ENCODE results near the gene RXYLT1. TPM values are rescaled to one million over a fixed set of nuclear protein-coding genes. Genes with fewer than 3 reads are reported as not detected.

The RXYLT1 gene
- total RNA-seq, 3 donors from 2014 or later, result 16.0 to 20.2 (median 19.0) TPM

DNA sequence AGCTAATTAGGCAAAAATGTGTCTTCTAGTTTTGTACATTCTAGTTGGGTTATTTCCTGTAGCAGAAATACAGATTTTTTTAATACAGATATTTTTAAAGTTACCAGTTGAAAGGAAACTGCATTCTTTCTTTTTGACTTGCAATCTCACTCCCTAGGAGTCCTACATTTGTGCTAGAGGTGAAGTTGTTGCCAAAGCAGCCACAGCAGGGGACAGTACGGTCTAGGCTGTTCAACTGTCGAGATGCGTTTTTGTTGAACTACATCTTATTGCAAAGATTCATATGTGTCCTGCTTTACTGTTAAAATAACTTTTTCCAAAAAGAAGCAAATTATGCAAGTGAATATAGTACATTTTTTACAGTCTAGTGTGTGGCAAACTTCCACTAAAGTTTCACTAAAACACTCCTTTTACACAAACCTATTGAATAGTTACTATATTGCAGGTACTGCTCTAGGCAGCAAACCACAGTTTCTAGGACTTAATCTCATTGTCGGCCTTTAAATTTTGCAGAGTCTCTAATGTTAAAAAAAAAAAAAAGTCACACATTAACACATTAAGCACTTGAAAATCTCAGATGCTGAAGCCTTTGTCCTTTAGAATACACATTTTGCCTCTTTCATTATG is 34.5 kb downstream of the RXYLT1 start:
- TF ChIP-seq POLR2AphosphoS5 (IDR thresholded peaks at IDR 0.05) (no peak), POLR2A (IDR thresholded peaks at IDR 0.05) (no peak)
- TF ChIP-seq, protein P1, sequence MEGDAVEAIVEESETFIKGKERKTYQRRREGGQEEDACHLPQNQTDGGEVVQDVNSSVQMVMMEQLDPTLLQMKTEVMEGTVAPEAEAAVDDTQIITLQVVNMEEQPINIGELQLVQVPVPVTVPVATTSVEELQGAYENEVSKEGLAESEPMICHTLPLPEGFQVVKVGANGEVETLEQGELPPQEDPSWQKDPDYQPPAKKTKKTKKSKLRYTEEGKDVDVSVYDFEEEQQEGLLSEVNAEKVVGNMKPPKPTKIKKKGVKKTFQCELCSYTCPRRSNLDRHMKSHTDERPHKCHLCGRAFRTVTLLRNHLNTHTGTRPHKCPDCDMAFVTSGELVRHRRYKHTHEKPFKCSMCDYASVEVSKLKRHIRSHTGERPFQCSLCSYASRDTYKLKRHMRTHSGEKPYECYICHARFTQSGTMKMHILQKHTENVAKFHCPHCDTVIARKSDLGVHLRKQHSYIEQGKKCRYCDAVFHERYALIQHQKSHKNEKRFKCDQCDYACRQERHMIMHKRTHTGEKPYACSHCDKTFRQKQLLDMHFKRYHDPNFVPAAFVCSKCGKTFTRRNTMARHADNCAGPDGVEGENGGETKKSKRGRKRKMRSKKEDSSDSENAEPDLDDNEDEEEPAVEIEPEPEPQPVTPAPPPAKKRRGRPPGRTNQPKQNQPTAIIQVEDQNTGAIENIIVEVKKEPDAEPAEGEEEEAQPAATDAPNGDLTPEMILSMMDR (IDR thresholded peaks at IDR 0.05), result no peak
- intact Hi-C loops (cut with DNase I; ENCODE audit: low total_unique reads), result no loop called here

DNA sequence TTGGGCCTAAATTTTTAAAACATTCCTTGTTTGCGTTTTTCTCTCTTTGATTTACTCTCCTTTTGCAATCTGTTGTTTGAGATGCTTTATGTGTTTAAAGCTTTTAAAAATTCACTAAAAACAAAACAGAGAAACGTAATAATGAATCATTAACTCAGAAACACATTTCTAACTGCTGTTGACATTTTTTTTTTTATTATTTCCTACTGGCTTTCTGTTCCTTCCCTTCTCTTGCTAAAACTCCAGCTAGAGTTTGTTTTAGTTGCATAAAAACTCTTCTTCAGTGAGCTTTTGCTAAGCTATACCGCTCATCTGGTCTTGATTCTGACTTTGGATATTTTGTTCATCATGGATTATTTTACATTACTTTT is 35.8 kb downstream of the RXYLT1 start:
- H3K4me3 ChIP-seq, result no peak overlapping the region
- H3K36me3 ChIP-seq, result no peaks in the 10 kb centered on the region
- no peaks in the 10 kb centered on the region for H3K9me3 ChIP-seq
- H3K4me1 ChIP-seq, result no peaks in the 10 kb centered on the region
- intact Hi-C loops (cut with DNase I; ENCODE audit: low total_unique reads), result no loop called here
- H3K27ac ChIP-seq, result no peak overlapping the region
- TF ChIP-seq POLR2AphosphoS5 (IDR thresholded peaks at IDR 0.05) (no peak), POLR2A (IDR thresholded peaks at IDR 0.05) (no peak)
- TF ChIP-seq, protein P1 (IDR thresholded peaks at IDR 0.05), result no peak
- H3K27me3 ChIP-seq, result no peaks in the 10 kb centered on the region
- DNase-seq (ENCODE audit: low spot score in 2 of 2), result no peak

More for the DNA sequence above, 34.5 kb downstream of the RXYLT1 start:
- H3K4me1 ChIP-seq, result no peaks in the 10 kb centered on the region
- H3K27ac ChIP-seq, result no peak overlapping the region
- H3K36me3 ChIP-seq, result no peaks in the 10 kb centered on the region
- H3K27me3 ChIP-seq, result no peaks in the 10 kb centered on the region
- no peak overlapping the region for H3K4me3 ChIP-seq
- H3K9me3 ChIP-seq, result no peaks in the 10 kb centered on the region
- no peak for DNase-seq (ENCODE audit: low spot score in 2 of 2)

DNA sequence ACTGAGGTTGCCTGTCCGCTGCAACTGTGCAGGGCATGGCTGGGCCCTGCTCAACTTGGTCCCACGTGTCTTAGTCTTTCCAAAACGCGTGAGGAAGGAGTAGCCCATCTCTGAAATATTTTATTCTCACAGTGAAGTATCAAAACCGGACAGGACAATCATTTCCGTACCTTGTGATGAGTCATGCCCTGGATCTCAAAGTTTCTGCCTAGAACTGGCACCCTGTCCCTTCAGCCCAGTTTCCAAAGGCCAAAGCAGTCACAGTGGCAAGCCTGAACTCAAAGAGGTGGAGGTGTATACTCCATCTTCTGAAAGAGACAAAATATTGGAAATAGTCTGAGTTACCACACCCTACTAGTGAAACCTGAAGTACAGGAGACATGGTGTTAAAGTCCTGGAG is 36.3 kb downstream of the RXYLT1 start:
- H3K27me3 ChIP-seq, result no peaks in the 10 kb centered on the region
- no peaks in the 10 kb centered on the region for H3K36me3 ChIP-seq
- no peak for TF ChIP-seq POLR2A (IDR thresholded peaks at IDR 0.05)
- no peak for TF ChIP-seq POLR2AphosphoS5 (IDR thresholded peaks at IDR 0.05)
- TF ChIP-seq, protein P1 (IDR thresholded peaks at IDR 0.05), result no peak
- no peaks in the 10 kb centered on the region for H3K4me1 ChIP-seq
- no peak for DNase-seq (ENCODE audit: low spot score in 2 of 2)
- H3K9me3 ChIP-seq, result no peaks in the 10 kb centered on the region
- no peak overlapping the region for H3K4me3 ChIP-seq
- intact Hi-C loops (cut with DNase I; ENCODE audit: low total_unique reads), result no loop called here
- H3K27ac ChIP-seq, result no peak overlapping the region

DNA sequence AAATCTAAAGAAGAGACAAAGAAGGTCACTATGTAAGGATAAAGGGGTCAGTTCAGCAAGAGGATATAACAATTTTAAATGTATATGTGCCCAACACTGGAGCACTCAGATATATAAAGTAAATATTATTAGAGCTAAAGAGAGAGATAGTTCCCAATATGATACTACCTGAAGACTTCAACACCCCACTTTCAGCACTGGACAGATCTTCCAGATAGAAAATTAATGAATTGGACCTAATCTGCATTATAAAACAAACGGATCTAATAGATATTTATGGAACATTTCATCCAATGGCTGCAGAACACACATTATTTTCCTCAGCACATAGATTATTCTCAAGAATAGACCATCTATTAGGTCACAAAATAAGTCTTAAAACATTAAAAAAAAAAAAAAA is 40.7 kb downstream of the RXYLT1 start:
- H3K36me3 ChIP-seq, result no peaks in the 10 kb centered on the region
- H3K9me3 ChIP-seq, result no peaks in the 10 kb centered on the region
- H3K27me3 ChIP-seq, result no peaks in the 10 kb centered on the region
- TF ChIP-seq POLR2AphosphoS5 (IDR thresholded peaks at IDR 0.05) (no peak), POLR2A (IDR thresholded peaks at IDR 0.05) (no peak)
- TF ChIP-seq, protein P1 (IDR thresholded peaks at IDR 0.05), result no peak
- no peak overlapping the region for H3K27ac ChIP-seq
- no peak for DNase-seq (ENCODE audit: low spot score in 2 of 2)
- H3K4me3 ChIP-seq, result no peak overlapping the region
- no peaks in the 10 kb centered on the region for H3K4me1 ChIP-seq
- intact Hi-C loops (cut with DNase I; ENCODE audit: low total_unique reads), result no loop called here

DNA sequence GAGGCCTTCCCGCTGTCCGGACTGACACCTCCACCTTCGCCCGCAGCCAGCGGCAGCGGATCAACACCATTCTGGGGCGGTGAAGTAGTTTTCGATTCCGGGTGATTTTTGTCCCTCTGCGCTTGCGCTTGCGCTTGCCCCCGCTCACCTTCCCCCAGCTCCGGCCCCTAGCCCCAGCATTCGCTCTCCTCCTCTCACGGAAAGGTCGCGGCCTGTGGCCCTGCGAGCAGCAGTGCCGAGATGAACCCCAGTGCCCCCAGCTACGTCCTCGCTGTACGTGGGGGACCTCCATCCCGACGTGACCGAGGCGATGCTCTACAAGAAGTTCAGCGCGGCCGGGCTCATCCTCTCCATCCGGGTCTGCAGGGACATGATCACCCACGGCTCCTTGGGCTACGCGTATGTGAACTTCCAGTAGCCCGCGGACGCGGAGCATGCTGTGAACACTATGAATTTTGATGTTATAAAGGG is 42.1 kb downstream of the RXYLT1 start:
- intact Hi-C loops (cut with DNase I; ENCODE audit: low total_unique reads), result no loop called here
- Histone ChIP-seq H3K27me3 (no peaks in the 10 kb centered on the region), H3K4me3 (peak overlapping the region; percentile 39 to 80 (median 59)), H3K27ac (peak overlapping the region; percentile 27 to 59), H3K9me3 (no peaks in the 10 kb centered on the region), H3K36me3 (no peaks in the 10 kb centered on the region), H3K4me1 (no peaks in the 10 kb centered on the region)
- no peak for DNase-seq (ENCODE audit: low spot score in 2 of 2)
- TF ChIP-seq POLR2AphosphoS5 (IDR thresholded peaks at IDR 0.05) (no peak), POLR2A (IDR thresholded peaks at IDR 0.05) (no peak)
- TF ChIP-seq, protein P1 (IDR thresholded peaks at IDR 0.05), result no peak

All from breast epithelium (tissue), 4 donors.